ENCODE results near the gene PHYKPL.

DNA sequence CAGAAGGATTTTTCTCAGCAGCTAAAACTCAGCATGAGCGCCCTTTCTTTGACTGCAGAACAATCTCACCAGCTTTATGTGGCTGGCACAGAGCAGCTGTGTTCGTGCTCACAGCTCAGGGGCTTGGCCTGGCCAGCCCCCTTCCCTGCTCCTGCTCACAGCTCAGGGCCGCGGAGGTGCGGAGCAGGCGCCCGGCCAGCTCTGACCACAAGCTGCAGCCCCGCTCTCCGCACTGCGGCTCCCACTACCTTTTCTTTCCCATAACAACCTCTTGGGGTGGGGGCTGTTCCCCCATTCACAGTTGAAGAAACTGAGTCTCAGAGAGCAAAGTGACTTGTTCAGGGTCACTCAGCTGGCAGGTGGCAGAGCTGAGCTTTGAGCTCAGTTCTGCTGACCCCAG lies 34.0 kb upstream of the PHYKPL start:
- TF ChIP-seq, protein P1, sequence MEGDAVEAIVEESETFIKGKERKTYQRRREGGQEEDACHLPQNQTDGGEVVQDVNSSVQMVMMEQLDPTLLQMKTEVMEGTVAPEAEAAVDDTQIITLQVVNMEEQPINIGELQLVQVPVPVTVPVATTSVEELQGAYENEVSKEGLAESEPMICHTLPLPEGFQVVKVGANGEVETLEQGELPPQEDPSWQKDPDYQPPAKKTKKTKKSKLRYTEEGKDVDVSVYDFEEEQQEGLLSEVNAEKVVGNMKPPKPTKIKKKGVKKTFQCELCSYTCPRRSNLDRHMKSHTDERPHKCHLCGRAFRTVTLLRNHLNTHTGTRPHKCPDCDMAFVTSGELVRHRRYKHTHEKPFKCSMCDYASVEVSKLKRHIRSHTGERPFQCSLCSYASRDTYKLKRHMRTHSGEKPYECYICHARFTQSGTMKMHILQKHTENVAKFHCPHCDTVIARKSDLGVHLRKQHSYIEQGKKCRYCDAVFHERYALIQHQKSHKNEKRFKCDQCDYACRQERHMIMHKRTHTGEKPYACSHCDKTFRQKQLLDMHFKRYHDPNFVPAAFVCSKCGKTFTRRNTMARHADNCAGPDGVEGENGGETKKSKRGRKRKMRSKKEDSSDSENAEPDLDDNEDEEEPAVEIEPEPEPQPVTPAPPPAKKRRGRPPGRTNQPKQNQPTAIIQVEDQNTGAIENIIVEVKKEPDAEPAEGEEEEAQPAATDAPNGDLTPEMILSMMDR (IDR thresholded peaks at IDR 0.05), result no peak
- TF ChIP-seq POLR2A (IDR thresholded peaks at IDR 0.05), result no peak
